ENCODE data around the gene PDZD2. TPM values are rescaled to one million over a fixed set of nuclear protein-coding genes. Genes with fewer than 3 reads are reported as not detected.

Gene PDZD2
- polyA plus RNA-seq, 1 donor from 2014 or later: 3.1 TPM

- no peak overlapping the region for H3K9ac ChIP-seq (ENCODE audit: low read length)
Measured at GRCh38 chr5:32095261-32095671, 456.3 kb downstream of the PDZD2 start.

GRCh38 chr5:32096891-32097595 is 458.1 kb downstream of the PDZD2 start:
- no peak overlapping the region for H3K27ac ChIP-seq (ENCODE audit: low read length)
- no peaks in the 10 kb centered on the region for H3K27me3 ChIP-seq (ENCODE audit: insufficient read depth, low read depth, low read length)
- H2AFZ ChIP-seq (ENCODE audit: low read depth, low read length): no peak overlapping the region
- no peaks in the 10 kb centered on the region for H3K79me2 ChIP-seq (replicated peaks; ENCODE audit: insufficient read depth, low read length)
- no peak overlapping the region for H3K9ac ChIP-seq (ENCODE audit: low read length)
- no peak overlapping the region for H3K4me3 ChIP-seq (ENCODE audit: low read length)
- no peaks in the 10 kb centered on the region for H3K9me3 ChIP-seq (ENCODE audit: low read length)
- no peaks in the 10 kb centered on the region for H3F3A ChIP-seq (ENCODE audit: insufficient read depth, low read length, poor library complexity, severe bottlenecking)
- no peaks in the 10 kb centered on the region for H4K20me1 ChIP-seq (ENCODE audit: insufficient read depth)
- TF ChIP-seq SMC3 (conservative IDR thresholded peaks at IDR 0.05; ENCODE audit: poor library complexity) (no peak), MXI1 (conservative IDR thresholded peaks at IDR 0.05; ENCODE audit: poor library complexity, severe bottlenecking) (no peak), TAF1 (IDR thresholded peaks at IDR 0.05; ENCODE audit: low read depth) (no peak), POLR2AphosphoS5 (IDR thresholded peaks at IDR 0.05) (no peak), RAD21 (conservative IDR thresholded peaks at IDR 0.05) (no peak), EZH2 (IDR thresholded peaks at IDR 0.05; ENCODE audit: borderline replicate concordance, insufficient read depth, low read length, poor library complexity, severe bottlenecking) (no peak), EP300 (conservative IDR thresholded peaks at IDR 0.05; ENCODE audit: poor library complexity, severe bottlenecking) (no peak)
- TF ChIP-seq, protein P1, sequence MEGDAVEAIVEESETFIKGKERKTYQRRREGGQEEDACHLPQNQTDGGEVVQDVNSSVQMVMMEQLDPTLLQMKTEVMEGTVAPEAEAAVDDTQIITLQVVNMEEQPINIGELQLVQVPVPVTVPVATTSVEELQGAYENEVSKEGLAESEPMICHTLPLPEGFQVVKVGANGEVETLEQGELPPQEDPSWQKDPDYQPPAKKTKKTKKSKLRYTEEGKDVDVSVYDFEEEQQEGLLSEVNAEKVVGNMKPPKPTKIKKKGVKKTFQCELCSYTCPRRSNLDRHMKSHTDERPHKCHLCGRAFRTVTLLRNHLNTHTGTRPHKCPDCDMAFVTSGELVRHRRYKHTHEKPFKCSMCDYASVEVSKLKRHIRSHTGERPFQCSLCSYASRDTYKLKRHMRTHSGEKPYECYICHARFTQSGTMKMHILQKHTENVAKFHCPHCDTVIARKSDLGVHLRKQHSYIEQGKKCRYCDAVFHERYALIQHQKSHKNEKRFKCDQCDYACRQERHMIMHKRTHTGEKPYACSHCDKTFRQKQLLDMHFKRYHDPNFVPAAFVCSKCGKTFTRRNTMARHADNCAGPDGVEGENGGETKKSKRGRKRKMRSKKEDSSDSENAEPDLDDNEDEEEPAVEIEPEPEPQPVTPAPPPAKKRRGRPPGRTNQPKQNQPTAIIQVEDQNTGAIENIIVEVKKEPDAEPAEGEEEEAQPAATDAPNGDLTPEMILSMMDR (IDR thresholded peaks at IDR 0.05; ENCODE audit: poor library complexity, severe bottlenecking): no peak
- TF ChIP-seq, protein P2, sequence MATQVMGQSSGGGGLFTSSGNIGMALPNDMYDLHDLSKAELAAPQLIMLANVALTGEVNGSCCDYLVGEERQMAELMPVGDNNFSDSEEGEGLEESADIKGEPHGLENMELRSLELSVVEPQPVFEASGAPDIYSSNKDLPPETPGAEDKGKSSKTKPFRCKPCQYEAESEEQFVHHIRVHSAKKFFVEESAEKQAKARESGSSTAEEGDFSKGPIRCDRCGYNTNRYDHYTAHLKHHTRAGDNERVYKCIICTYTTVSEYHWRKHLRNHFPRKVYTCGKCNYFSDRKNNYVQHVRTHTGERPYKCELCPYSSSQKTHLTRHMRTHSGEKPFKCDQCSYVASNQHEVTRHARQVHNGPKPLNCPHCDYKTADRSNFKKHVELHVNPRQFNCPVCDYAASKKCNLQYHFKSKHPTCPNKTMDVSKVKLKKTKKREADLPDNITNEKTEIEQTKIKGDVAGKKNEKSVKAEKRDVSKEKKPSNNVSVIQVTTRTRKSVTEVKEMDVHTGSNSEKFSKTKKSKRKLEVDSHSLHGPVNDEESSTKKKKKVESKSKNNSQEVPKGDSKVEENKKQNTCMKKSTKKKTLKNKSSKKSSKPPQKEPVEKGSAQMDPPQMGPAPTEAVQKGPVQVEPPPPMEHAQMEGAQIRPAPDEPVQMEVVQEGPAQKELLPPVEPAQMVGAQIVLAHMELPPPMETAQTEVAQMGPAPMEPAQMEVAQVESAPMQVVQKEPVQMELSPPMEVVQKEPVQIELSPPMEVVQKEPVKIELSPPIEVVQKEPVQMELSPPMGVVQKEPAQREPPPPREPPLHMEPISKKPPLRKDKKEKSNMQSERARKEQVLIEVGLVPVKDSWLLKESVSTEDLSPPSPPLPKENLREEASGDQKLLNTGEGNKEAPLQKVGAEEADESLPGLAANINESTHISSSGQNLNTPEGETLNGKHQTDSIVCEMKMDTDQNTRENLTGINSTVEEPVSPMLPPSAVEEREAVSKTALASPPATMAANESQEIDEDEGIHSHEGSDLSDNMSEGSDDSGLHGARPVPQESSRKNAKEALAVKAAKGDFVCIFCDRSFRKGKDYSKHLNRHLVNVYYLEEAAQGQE (IDR thresholded peaks at IDR 0.05; ENCODE audit: borderline replicate concordance): no peak
- no peaks in the 10 kb centered on the region for H3K9me2 ChIP-seq (ENCODE audit: insufficient read depth, low read length)
- H3K4me2 ChIP-seq (ENCODE audit: low read length): no peak overlapping the region
- no peaks in the 10 kb centered on the region for H3K36me3 ChIP-seq (ENCODE audit: insufficient read depth, low read length)

More at GRCh38 chr5:32095261-32095671, 456.3 kb downstream of the PDZD2 start:
- Histone ChIP-seq H3K36me3 (ENCODE audit: insufficient read depth, low read length) (no peaks in the 10 kb centered on the region), H3K27me3 (ENCODE audit: insufficient read depth, low read depth, low read length) (no peaks in the 10 kb centered on the region), H3K9me2 (ENCODE audit: insufficient read depth, low read length) (no peaks in the 10 kb centered on the region), H3K4me2 (ENCODE audit: low read length) (no peak overlapping the region), H3K4me3 (ENCODE audit: low read length) (no peak overlapping the region), H2AFZ (ENCODE audit: low read depth, low read length) (no peak overlapping the region), H3F3A (ENCODE audit: insufficient read depth, low read length, poor library complexity, severe bottlenecking) (no peaks in the 10 kb centered on the region), H3K79me2 (replicated peaks; ENCODE audit: insufficient read depth, low read length) (no peaks in the 10 kb centered on the region), H4K20me1 (ENCODE audit: insufficient read depth) (no peaks in the 10 kb centered on the region), H3K27ac (ENCODE audit: low read length) (no peak overlapping the region), H3K9me3 (ENCODE audit: low read length) (no peaks in the 10 kb centered on the region)
- no peak for TF ChIP-seq SMC3 (conservative IDR thresholded peaks at IDR 0.05; ENCODE audit: poor library complexity)
- no peak for TF ChIP-seq EZH2 (IDR thresholded peaks at IDR 0.05; ENCODE audit: borderline replicate concordance, insufficient read depth, low read length, poor library complexity, severe bottlenecking)
- TF ChIP-seq MXI1 (conservative IDR thresholded peaks at IDR 0.05; ENCODE audit: poor library complexity, severe bottlenecking): no peak
- TF ChIP-seq POLR2AphosphoS5 (IDR thresholded peaks at IDR 0.05): no peak
- TF ChIP-seq TAF1 (IDR thresholded peaks at IDR 0.05; ENCODE audit: low read depth): no peak
- TF ChIP-seq, protein P2 (IDR thresholded peaks at IDR 0.05; ENCODE audit: borderline replicate concordance): no peak
- TF ChIP-seq RAD21 (conservative IDR thresholded peaks at IDR 0.05): no peak
- TF ChIP-seq, protein P1 (IDR thresholded peaks at IDR 0.05; ENCODE audit: poor library complexity, severe bottlenecking): no peak
- TF ChIP-seq EP300 (conservative IDR thresholded peaks at IDR 0.05; ENCODE audit: poor library complexity, severe bottlenecking): no peak
